GM19023 (cell line): ENCODE measurements around the gene MISFA.
A peak's percentile ranks its signal among the peaks of the same experiment; 100 is the strongest.
"Not testable (repeated sequence)": the region's sequence is repeated elsewhere in the genome, so short reads cannot be mapped to it uniquely, and the experiment has no call there.

ENCODE experiments used
- ATAC-seq: cut with Tn5 transposase; IDR thresholded peaks from one replicate; pipeline ENCODE4 v1.9.1; 2021; ENCODE audit warnings: mild to moderate bottlenecking, moderate library complexity; ENCODE audit not compliant: unreplicated experiment

Gene MISFA

DNA sequence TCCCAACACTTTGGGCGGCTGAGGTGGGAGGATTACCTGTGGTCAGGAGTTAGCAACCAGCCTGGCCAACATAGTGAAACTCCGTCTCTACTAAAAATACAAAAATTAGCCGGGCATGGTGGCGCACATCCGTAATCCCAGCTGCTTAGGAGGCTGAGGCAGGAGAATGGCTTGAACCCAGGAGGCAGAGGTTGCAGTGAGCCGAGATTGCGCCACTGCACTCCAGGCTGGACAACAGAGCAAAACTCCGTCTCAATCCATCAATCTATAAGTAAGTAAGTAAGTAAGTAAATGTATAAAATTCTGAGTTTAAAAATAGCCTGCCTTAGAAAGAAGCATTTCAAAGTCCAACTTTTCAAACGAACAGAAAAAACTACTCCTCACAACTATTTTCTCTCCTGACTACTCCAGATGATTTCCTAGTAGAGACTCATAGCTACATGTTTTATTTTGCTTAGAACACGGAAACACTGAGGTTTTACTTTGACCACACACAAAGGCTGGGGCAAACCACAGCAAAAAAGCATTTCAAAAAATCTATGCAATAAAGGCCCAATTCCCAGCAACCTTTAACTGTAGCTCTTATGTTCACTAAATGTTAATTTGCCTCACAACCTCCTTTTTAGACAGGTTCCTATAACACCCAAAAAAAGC lies 18.2 kb downstream of the MISFA start:
- no peak for ATAC-seq

DNA sequence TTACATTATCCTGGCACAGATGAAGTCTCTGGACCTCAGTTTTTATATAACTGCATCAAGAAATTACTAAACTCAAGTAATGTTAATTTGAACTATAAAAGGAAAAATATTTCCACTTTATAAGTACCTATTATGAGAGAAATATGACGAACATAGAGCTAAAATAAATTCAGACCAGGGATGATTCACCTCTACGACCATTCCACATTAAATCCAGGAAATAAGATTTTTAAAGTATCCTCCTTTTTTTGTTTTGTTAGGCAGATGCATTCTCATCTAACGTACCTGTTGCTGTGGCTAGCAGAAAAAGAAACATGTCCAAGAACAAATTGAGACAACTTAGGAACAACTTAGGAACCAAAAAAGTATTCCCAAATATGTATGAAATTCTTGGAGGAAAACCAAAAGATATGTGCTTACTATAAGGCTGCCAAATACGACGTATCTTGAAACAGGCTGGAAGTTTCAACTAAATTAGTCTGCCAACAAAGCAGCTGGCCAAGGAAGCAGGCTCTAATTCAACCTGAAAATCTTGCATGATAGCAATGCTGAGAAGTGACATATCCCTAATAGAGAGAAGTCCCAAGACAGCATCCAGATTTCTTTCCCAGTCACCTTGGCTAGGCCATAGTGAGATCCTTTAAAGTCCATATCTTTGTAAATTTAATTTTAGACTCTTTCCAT lies 18.9 kb downstream of the MISFA start:
- no peak for ATAC-seq

DNA sequence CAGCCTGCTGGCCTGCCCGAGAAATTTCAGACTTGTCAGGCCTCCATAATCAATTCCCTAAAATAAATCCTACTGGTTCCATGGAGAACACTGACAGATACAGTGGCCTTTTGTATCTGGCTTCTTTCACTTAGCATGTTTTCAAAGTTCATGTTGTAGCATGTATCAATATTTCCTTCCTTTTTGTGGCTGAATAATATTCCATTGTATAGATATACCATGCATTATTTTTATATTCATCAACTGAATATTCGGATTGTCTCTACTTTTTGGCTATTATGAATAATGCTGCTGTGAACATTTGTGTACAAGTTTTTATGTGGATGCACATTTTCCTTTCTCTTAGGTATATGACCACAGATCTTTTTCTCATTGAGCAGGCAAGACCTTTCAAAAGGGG lies 24.1 kb downstream of the MISFA start:
- ATAC-seq, result no peak

- no peak for ATAC-seq
Measured at GRCh38 chr11:18624161-18624560, 24.6 kb downstream of the MISFA start.

DNA sequence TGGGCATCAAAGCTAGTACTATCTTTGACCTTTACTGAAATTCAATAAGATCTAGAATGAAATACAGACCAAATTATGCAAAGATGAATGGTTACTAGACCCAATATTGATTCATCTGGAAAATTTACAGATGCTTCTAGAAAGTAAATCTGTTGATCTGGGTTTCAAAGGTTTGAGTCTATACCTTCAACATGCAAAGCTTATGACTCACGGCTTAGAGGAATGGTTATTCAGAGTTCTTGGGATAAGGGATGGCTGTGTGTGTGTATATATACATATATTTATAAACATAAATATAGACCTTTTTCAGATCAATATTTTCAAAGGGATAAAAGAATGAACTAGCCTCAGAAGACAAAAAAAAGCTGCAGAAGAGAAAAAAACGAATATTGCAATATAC lies 33.3 kb downstream of the MISFA start:
- no peak for ATAC-seq

GRCh38 chr11:18633256-18634139 lies 33.9 kb downstream of the MISFA start:
- peak; percentile 35 for ATAC-seq

DNA sequence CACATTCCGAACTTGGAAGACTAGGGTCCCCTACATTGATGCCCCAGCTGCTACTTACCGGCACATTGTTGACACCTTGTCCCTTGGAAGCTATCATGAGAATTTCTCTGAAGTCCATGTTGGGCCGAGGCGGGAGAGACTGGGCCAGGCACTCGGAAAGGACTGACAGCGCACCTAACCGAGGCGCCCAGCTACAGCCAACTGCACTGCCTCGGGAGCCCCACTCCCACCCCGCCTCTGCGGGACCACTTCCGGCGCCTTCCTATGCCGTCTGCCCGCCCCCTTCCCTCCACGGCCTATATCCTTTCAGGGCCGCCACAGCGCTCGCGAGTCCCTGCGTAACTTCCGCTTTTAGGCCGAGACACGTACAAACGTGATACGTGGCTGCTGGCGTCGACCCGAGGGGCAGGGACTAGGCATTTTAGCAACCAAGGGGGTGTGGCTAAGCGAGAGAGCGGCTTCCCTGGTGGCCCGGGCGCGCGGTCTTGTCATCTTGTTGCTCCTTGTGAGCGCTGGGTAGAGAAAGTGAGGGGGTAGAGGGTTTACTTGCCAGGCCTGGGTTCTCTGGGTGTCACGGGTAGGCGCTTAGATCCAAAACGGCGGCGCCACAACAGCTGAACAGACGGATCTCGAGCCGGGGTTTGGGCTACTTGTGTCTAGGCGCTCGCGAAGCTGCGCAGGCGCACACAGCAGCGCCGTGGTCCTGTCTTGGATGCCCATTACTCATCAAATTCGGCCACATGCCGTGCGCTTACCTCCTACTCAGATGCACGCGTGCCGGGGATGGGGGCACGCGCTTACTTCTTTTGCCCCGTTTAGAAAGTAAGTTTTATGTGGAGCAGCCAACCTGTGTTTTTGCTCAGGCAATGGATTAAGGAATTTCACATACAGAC lies 34.8 kb downstream of the MISFA start, which contains the start of gene SPTY2D1:
Gene SPTY2D1, minus strand, starts transcription at position 203 of the 893 bp plus-strand sequence. Its CDS starts 85 bp downstream, at position 118.
- ATAC-seq, result peak; percentile 97

DNA sequence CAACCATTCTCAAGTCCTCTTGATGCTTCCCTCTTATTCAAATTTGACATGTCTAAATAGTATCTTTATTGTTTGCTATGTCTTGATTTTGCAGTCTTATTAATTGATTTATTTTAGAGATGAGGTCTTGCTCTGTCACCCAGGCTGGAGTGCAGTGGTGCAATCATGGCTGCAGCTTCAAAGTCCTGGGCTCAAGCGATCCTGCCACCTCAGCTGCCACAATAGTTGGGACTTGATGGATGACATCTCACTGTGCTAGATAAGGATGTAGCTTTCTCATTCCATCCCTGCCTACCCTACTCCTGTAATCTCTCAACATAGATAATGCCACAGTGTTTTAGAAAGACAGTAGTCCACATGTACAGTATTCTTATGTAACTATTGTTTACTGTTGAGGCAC lies 42.1 kb downstream of the MISFA start:
- ATAC-seq, result no peak

DNA sequence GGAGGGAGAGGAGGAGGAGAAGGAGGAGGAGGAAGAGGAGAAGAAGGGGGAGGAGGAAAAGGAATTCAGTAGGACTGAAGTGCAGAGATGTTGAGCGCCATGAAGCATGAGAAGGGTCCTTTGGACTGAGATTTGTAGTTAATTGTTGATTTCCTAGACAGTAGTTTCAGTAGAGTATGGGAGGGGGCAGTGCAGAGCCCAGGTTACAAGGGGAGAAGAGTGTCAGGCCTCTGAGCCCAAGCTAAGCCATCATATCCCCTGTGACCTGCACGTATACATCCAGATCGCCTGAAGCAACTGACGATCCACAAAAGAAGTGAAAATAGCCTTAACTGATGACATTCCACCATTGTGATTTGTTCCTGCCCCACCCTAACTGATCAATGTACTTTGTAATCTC lies 43.4 kb downstream of the MISFA start:
- ATAC-seq, result not testable (repeated sequence)

DNA sequence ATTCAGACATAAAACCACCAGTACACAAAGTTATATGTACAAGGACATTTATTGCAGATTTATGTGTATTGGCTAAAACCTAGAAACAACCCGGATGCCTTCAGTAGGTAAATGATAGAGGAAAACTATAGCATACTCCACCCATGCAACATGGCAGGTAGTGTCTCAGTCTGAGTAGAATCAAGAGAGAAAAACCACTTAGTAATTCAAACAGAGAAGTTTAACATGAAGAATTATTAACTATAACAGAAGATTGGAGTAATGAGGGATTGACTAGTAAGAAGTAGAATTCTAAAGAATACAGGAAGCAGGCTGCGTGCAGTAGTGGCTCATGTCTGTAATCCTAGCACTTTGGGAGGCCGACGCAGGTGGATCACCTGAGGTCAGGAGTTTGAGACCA lies 50.8 kb downstream of the MISFA start:
- ATAC-seq, result no peak

- ATAC-seq, result no peak
Measured at GRCh38 chr11:18650859-18651557, 51.4 kb downstream of the MISFA start.
